GM21619 (cell line): ENCODE measurements around the gene UIMC1.

ENCODE experiments used
- ATAC-seq: cut with Tn5 transposase; IDR thresholded peaks from one replicate; pipeline ENCODE4 v1.9.1; 2021; ENCODE audit not compliant: unreplicated experiment

The UIMC1 gene

GRCh38 chr5:176955895-176956294 is 50.7 kb downstream of the UIMC1 start:
- no peak for ATAC-seq

- ATAC-seq = no peak
These were observed 52.5 kb downstream of the UIMC1 start for GRCh38 chr5:176954050-176954449.

DNA sequence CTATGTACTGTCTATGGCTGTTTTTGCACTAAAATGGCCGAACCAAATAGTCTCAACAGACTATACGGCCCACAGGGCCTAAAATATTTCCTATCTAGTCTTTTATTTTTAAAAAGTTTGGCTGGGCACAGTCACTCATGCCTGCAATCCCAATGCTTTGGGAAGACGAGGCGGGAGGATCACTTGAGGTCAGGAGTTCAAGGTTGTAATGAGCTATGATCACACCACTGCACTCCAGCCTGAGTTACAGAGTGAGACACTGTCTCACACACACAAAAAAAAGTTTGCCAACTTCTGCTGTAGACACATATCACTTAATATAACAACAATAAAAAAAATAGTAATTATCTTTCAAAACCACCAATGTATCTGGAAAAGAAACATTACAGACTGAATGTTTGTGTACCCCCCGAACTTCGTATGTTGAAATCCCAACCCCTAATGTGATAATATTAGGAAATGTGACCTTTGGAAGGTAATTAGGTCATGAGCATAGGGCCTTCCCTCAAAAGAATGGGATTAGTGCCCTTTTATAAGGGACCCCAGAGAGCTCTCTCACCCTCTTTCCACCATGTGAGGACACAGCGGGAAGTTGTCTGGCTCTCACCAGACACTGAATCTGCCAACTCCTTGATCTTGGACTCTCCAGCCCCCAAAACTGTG is 53.9 kb downstream of the UIMC1 start:
- no peak for ATAC-seq

- no peak for ATAC-seq
These were observed 58.1 kb downstream of the UIMC1 start for GRCh38 chr5:176948458-176948857.

DNA sequence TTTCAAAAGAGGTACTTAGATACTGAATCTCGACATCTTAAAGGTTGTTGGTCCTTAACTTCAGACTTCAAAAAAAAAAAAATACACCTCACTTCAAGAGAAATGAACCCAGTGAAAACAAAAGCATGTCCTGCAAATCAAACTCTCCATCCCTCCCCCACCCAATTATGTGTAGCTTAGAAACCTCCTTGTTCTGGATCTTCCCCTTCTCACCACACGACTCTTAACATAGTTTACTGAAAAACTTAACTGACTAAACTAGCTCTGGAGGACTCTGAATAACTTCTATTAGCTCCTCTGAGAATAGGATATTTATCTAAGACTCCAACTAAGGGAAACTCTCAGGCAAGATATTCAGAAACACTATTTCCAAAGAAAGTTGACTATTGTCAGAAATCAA is 58.7 kb downstream of the UIMC1 start:
- ATAC-seq = no peak

- ATAC-seq = no peak
These were observed 62.3 kb downstream of the UIMC1 start for GRCh38 chr5:176944268-176944667.

DNA sequence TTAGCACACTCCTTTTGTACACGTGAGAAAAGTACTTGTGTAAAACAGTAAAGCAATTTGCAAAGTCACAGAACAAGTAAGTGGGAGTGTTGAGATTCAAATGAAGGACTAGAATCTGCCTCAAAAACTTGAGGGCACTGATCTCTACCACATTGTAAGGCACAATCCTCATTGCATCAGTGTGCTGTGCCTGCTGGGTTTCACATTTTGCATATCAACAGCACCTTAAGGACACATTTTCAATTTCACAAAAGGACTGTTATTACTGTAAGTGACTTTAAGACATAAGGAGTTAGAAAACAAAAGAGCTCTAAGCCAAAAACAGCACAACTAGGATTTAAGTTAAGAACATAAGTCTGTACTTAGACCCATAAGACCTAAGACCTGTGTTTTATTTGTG is 62.8 kb downstream of the UIMC1 start:
- no peak for ATAC-seq

GRCh38 chr5:176941951-176942350 is 64.6 kb downstream of the UIMC1 start:
- ATAC-seq = no peak

DNA sequence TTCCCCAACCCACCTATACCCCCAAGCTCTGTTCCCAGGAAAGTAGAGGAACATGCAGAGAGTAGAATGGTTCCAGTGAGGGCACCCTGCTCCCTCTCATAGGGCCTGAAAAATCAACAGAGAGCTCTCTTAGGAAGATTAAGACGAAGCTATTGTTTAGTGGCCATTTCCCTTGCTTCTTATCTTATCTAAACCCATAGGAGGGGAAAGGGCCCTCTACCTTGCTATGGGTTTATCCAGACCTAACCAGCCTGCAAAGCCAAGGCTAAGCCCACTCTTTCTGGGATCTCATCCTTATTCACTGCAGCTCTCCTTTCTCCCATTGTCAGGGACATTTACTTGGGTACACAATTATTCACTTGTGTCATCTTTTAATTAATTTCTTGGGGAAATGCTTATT is 68.1 kb downstream of the UIMC1 start:
- ATAC-seq = no peak

- ATAC-seq = no peak
These were observed 71.6 kb downstream of the UIMC1 start for GRCh38 chr5:176935017-176935416.

- no peak for ATAC-seq
These were observed 72.2 kb downstream of the UIMC1 start for GRCh38 chr5:176934309-176934930.

GRCh38 chr5:176929654-176930053 is 76.9 kb downstream of the UIMC1 start:
- ATAC-seq = no peak

DNA sequence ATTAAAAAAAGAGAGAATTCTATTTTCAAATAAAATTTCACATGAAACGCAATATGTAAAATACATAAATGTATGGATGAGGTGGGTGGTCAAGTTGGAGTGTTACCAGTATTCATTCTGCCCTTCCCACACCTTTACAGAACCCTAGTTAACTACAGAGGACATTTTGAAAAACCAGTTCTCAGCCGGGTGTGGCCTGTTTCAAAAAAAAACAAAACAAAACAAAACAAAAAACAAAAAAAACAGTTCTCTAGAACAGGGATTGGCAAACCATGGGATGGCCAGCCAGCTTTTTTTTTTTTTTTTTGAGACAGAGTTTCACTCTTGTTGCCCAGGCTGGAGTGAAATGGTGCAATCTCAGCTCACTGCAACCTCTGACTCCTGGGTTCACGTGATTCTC is 79.0 kb downstream of the UIMC1 start:
- ATAC-seq = no peak

DNA sequence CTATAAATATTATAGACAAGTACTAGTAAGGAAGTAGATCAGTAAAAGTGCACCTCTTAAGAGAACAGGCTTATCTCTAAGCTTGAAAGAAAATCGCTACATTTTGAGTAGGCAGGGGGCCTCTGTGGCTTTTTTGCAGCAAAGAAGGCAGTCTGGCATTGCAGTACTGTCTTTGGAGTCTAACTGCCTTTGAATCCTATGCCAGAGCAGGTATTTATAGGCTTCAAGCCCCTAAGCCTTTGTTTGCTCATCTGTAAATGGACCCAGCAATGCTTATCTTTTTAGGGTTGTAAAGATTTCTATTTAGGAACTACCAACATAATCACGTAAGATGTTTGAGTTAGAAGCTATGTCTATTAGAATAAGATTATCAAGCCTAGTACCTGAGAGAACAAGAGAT is 83.8 kb downstream of the UIMC1 start:
- no peak for ATAC-seq

DNA sequence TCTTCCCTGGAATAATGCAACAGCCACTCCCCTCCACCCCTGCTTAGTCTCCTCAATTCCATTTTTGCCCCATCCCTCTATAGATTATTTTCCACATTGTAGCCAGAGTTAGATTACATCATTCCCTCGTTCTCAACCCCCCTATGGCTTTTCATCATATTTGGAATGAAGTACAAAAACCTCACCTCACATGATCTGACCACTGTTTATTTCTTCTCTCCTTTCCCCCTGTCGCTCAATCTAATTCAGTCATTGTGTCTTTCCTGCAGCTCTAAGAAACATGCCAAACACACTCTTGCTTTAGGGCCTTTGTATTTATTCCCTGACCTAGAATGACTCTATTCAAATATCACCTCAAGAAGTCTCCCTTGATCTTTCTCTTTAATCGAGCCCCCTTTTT is 84.9 kb downstream of the UIMC1 start:
- no peak for ATAC-seq

DNA sequence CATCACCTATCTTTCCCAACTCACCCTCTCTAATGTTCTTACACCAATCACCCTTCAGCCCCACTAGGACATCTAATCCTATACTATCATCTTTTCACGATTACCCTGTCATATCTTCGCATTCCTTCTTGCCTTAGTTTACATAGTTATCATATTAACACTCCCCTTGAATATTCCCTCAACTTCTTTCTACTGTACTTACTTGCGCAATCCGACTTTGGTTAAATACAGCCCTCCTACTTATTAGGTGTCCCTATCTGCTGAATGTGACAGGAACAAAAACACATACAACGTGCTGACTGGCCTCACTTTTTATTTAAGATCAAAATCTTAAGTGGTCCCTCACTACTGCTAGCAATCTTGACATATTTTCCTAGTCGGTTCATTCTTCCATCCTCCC is 88.0 kb downstream of the UIMC1 start:
- no peak for ATAC-seq

- ATAC-seq = no peak
These were observed 90.2 kb downstream of the UIMC1 start for GRCh38 chr5:176916337-176916736.

DNA sequence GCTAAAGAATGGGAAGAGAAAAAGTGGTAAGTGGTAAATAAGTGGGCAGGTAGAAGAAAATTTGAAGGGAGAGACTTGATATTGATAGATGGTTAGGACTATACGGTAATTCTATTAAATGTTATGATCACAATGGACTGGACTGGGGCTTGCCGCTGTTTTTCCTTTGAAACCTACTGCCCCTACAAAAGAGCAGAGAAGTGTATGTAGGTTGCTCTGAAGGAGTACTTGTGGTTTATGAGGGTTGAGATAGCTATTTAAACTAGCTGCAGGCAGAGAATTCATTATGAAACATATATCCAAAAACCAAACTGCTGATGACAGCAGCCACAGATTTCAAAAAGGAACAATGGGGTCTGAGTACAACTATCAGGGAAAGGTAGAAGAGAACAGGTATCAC is 90.7 kb downstream of the UIMC1 start:
- no peak for ATAC-seq

GRCh38 chr5:176912115-176912514 is 94.5 kb downstream of the UIMC1 start:
- no peak for ATAC-seq

DNA sequence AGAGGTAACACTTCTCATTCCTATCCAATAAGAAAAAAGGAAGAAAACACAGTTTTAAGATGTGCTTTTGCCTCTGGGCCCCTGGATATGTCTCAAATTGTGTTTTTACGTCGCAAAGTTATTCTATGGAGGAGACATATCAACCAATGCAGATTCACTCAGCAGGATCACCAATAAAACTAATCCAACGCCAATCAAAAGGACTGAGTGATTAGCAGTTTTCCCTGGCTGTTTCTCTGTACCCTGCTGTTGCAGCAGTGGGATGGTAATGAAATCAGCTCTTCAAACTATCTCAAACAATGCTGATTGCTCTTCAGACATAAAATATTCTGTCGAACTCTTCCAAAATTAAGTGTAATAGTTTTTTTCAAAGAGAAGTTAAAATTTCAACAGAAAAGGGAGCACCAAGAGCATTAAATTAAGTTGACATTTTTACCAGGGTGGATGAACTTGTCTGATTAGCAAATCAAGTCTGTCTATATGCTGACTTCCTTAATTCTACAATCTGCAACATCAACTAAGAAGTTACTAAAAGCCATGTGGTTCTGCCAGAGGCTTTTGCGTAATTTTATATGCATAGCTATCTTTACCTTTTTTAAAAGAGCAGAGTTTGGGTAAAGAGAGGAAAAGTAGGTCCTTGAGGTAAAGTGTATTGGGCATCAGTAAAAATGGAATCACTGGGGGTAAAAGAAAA is 97.8 kb downstream of the UIMC1 start:
- no peak for ATAC-seq

- no peak for ATAC-seq
These were observed 99.8 kb downstream of the UIMC1 start for GRCh38 chr5:176906796-176907195.

DNA sequence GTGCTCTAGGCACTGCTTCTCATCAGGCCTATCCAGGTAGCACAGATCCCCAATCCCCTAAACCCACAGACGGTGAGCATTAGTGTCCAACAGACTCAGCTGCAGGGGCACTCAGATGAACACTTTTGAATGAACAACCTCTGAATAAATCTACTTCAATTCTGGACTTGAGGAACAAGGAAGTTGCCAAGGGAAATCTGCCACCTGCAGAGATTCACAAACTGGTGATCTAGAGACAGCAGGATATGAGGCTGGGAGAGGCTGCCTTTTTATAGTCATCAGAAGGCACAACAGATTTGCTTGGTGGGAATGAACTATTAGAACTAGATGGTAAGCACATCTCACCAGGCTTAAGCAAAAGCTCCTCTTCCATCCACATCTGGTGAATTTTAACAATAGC is 100.5 kb downstream of the UIMC1 start:
- ATAC-seq = no peak
